ENCODE measurements around the gene KIF13A.

Gene KIF13A

GRCh38 chr6:17730078-17730704 lies 257.2 kb downstream of the KIF13A start:
- DNase-seq (ENCODE audit: insufficient read length) (no peak), FAIRE-seq (no peak)
- no peak for TF ChIP-seq POLR2AphosphoS5 (IDR thresholded peaks at IDR 0.05; ENCODE audit: low read depth, low read length)
- no peak for TF ChIP-seq TAF1 (IDR thresholded peaks at IDR 0.05; ENCODE audit: borderline replicate concordance, low read depth, low read length)
- no peak for TF ChIP-seq POLR2A (IDR thresholded peaks at IDR 0.05; ENCODE audit: low read depth, low read length)

- DNase-seq (ENCODE audit: insufficient read length): no peak
- TF ChIP-seq POLR2A (IDR thresholded peaks at IDR 0.05; ENCODE audit: low read depth, low read length) (no peak), TAF1 (IDR thresholded peaks at IDR 0.05; ENCODE audit: borderline replicate concordance, low read depth, low read length) (no peak), POLR2AphosphoS5 (IDR thresholded peaks at IDR 0.05; ENCODE audit: low read depth, low read length) (no peak)
- no peak for FAIRE-seq
These were observed 258.0 kb downstream of the KIF13A start for GRCh38 chr6:17729223-17730077.

DNA sequence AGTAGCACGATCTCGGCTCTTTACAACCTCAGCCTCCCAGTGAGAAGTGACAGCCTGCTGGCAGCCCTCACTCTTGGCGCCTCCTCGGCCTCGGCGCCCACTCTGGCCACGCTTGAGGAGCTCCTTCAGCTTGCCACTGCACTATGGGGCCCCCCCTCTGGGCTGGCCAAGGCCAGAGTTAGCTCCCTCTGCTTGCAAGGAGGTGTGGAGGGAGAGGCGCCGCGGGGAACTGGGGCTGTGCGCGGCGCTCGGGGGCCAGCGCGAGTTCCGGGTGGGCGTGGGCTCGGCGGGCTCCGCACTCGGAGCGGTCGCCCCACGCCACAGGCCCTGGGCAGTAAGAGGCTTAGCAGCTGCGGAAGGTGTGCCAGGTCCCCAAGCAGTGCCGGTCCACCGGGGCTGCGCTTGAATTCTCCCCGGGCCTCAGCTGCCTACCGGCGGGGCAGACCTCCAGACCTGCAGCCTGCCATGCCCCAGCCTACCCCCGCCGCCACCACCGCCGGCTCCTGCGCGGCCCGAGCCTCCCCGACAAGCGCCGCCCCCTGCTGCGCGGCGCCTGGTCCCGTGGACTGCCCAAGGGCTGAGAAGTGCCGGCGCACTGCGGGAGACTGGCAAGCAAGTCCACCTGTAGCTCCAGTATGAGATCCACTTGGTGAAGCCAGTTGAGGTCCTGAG lies 258.7 kb downstream of the KIF13A start:
- TF ChIP-seq POLR2A (IDR thresholded peaks at IDR 0.05; ENCODE audit: low read depth, low read length) (no peak), POLR2AphosphoS5 (IDR thresholded peaks at IDR 0.05; ENCODE audit: low read depth, low read length) (no peak), TAF1 (IDR thresholded peaks at IDR 0.05; ENCODE audit: borderline replicate concordance, low read depth, low read length) (no peak)
- FAIRE-seq: no peak
- DNase-seq (ENCODE audit: insufficient read length): no peak

DNA sequence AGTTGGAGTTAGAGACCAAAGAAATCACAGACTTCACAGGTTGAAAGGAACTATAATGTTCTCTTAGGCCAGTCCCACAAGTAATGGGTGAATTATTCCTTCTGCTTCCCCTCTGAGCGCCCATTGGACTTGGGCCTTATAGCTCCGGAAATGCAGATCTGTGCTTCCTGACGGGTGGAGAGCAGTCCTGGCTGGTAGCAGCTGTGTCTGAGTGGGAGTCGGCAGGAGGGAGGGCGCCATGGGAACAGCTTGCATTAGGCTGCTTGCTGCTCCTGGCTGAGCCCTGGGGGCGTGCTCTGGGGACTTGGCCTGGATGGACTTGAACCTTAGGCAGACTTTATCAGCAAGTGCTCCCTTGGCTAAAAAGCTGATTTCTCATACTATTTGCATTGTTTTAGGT lies 262.4 kb downstream of the KIF13A start:
- FAIRE-seq (no peak), DNase-seq (ENCODE audit: insufficient read length) (no peak)
- TF ChIP-seq POLR2AphosphoS5 (IDR thresholded peaks at IDR 0.05; ENCODE audit: low read depth, low read length) (no peak), TAF1 (IDR thresholded peaks at IDR 0.05; ENCODE audit: borderline replicate concordance, low read depth, low read length) (no peak), POLR2A (IDR thresholded peaks at IDR 0.05; ENCODE audit: low read depth, low read length) (no peak)

GRCh38 chr6:17724341-17724740 lies 263.1 kb downstream of the KIF13A start:
- no peak for TF ChIP-seq TAF1 (IDR thresholded peaks at IDR 0.05; ENCODE audit: borderline replicate concordance, low read depth, low read length)
- TF ChIP-seq POLR2A (IDR thresholded peaks at IDR 0.05; ENCODE audit: low read depth, low read length): no peak
- TF ChIP-seq POLR2AphosphoS5 (IDR thresholded peaks at IDR 0.05; ENCODE audit: low read depth, low read length): no peak
- no peak for DNase-seq (ENCODE audit: insufficient read length)
- no peak for FAIRE-seq

- TF ChIP-seq POLR2A (IDR thresholded peaks at IDR 0.05; ENCODE audit: low read depth, low read length): no peak
- no peak for TF ChIP-seq TAF1 (IDR thresholded peaks at IDR 0.05; ENCODE audit: borderline replicate concordance, low read depth, low read length)
- no peak for TF ChIP-seq POLR2AphosphoS5 (IDR thresholded peaks at IDR 0.05; ENCODE audit: low read depth, low read length)
- no peak for DNase-seq (ENCODE audit: insufficient read length)
- FAIRE-seq: no peak
These were observed 265.8 kb downstream of the KIF13A start for GRCh38 chr6:17721671-17722070.

DNA sequence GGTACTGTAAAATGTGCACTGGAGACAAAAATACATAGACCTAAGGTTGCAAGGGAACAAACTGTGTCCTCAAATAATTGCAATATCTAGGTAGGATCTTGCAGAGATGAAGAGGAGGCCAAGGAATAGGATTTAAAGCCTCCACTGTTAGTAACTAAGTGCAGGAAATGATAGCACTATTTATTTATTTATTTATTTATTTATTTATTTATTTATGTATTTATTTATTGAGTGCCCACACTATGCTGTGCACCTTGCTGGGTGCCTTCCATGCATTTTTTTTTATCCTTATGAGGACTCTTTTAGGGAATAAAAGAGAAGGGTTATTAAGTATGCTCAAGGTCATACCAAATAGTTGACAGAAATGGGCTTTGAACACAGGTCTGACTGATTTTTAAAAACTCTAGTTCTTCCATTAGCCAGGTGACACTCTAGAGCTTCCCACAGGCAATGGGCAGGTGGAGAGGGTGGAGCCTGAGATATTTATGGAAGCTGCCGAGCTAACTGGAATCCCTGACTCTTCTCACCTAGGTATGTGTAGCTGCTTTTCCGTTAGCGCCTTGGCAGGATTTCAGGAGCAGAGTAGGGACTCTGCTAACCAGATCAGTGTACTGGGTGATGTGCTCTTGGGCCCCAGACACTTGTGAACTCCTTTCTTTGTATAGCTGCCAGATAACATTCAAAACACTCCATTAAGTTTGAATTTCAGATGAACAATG lies 268.0 kb downstream of the KIF13A start:
- FAIRE-seq (no peak), DNase-seq (ENCODE audit: insufficient read length) (no peak)
- TF ChIP-seq POLR2AphosphoS5 (IDR thresholded peaks at IDR 0.05; ENCODE audit: low read depth, low read length) (no peak), POLR2A (IDR thresholded peaks at IDR 0.05; ENCODE audit: low read depth, low read length) (no peak), TAF1 (IDR thresholded peaks at IDR 0.05; ENCODE audit: borderline replicate concordance, low read depth, low read length) (no peak)

DNA sequence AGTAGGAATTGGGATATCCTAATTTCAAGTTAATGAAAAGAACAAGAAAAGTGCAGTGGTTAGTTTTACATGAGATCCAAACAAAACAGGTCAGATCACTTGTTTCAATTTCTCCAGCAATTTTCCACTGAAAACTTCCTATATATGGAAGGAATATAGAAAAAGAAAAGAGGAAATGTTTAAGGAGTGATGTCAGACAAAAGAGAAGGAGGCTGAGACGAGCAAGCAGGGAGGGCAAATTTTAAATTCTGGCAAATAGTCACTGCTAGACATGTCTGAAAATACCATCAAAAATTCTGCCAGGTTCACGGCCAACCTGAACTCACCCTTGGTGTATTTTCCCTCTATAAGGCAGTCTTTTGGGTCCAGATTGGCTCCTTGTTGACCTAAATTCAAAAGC lies 271.2 kb downstream of the KIF13A start:
- TF ChIP-seq POLR2AphosphoS5 (IDR thresholded peaks at IDR 0.05; ENCODE audit: low read depth, low read length) (no peak), POLR2A (IDR thresholded peaks at IDR 0.05; ENCODE audit: low read depth, low read length) (no peak), TAF1 (IDR thresholded peaks at IDR 0.05; ENCODE audit: borderline replicate concordance, low read depth, low read length) (no peak)
- FAIRE-seq: no peak
- DNase-seq (ENCODE audit: insufficient read length): no peak

DNA sequence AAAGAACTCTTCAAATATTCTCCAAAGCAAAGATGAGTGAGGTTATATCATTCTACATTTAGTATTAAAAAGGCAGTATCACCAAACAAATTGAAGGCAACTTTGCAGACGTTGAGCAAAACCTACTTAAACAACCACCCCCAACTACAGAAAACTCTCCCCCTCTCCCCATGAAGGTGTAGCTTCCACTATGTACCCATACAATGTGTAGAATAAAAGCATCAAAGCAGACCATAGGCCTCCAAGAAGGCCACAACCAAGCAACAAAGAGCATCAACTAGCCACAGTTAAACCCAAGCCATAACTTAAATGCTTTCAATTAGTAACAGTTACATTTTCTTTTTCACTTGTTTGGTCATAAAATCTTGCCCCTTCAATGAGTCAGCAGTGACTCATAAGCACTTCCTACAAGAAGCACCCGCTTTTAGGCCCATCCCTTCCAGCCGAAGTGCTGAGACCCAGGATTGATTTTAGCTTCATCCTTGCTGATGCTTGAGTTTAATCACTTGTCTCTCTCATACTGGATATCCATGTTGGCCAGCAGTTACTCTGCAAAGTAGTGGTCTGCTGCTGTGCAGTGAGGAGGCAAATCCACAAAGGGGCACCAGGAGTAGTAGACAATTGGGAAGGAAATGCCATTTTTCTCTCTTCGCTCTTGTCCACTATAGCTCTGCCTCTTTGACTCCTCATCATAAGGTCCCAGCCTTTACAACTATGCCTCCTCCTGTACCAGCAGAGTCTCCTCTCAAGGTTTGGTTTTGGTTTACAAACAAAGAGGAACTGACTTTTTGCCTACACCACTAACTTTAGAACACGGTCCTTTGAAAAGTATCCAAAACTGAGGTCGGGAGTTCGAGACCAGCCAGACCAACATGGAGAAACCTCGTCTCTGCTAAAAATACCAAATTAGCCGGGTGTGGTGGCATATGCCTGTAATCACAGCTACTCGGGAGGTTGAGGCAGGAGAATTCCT lies 272.3 kb downstream of the KIF13A start:
- FAIRE-seq (no peak), DNase-seq (ENCODE audit: insufficient read length) (no peak)
- TF ChIP-seq POLR2AphosphoS5 (IDR thresholded peaks at IDR 0.05; ENCODE audit: low read depth, low read length) (no peak), POLR2A (IDR thresholded peaks at IDR 0.05; ENCODE audit: low read depth, low read length) (no peak), TAF1 (IDR thresholded peaks at IDR 0.05; ENCODE audit: borderline replicate concordance, low read depth, low read length) (no peak)

DNA sequence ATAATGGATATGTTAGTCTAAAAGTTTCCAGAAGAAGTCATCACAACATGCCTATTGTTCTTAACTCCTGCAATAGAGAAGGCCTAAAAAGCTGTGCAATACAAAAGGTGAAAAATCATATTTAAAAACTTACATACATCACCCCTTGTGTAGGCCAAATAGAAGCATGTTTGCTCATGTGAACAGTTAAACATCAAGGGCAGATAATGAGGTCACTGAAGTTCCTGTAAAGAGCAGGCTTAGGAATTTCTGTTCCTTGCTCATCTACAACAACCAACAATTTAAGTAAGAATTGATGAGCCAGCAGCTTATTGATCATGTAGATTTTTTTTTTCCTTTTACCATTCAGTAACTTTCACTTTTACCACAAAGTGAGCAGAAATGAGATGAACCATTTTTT lies 273.3 kb downstream of the KIF13A start:
- FAIRE-seq (no peak), DNase-seq (ENCODE audit: insufficient read length) (no peak)
- TF ChIP-seq POLR2A (IDR thresholded peaks at IDR 0.05; ENCODE audit: low read depth, low read length) (no peak), TAF1 (IDR thresholded peaks at IDR 0.05; ENCODE audit: borderline replicate concordance, low read depth, low read length) (no peak), POLR2AphosphoS5 (IDR thresholded peaks at IDR 0.05; ENCODE audit: low read depth, low read length) (no peak)

Measured in GM12892 (cell line).